Esophagus muscularis mucosa (tissue), 4 donors: ENCODE results near the gene CMTM1. TPM values are rescaled to one million over a fixed set of nuclear protein-coding genes. Genes with fewer than 3 reads are reported as not detected.

Experiments
- DNase-seq: peaks from one replicate; pipeline ENCODE4 v3.0.0-alpha.2; 2017; ENCODE audit errors: extremely low spot score
- H3K27ac ChIP-seq, 4 donors: fragments of 200-600 bp; sonication (generic); replicated peaks in 1 of 4; 1 replicate in 3 of 4; 2 replicates in 1 of 4; pipeline ENCODE4 v1.5.1; 2016 to 2019; ENCODE audit warnings: mild to moderate bottlenecking in 1 of 4
- H3K27me3 ChIP-seq, 4 donors: fragments of 200-600 bp; sonication (generic); one replicate each; pipeline versions ENCODE4 v1.5.1 to v1.6.0; 2016 to 2019
- H3K36me3 ChIP-seq, 4 donors: fragments of 200-600 bp; sonication (generic); one replicate each; pipeline ENCODE4 v1.5.1; 2016 to 2019
- H3K4me1 ChIP-seq, 4 donors: fragments of 200-600 bp; sonication (generic); one replicate each; pipeline ENCODE4 v1.5.1; 2016 to 2019
- H3K4me3 ChIP-seq, 4 donors: fragments of 200-600 bp; sonication (generic); 1 replicate in 2 of 4; 2 replicates in 2 of 4; pipeline ENCODE4 v1.5.1; 2016 to 2019; ENCODE audit warnings: mild to moderate bottlenecking in 4 of 4, moderate library complexity in 1 of 4
- H3K9me3 ChIP-seq, 4 donors: fragments of 200-600 bp; sonication (generic); 1 replicate in 3 of 4; 2 replicates in 1 of 4; pipeline ENCODE4 v1.5.1; 2016 to 2019
- CTCF ChIP-seq, 3 experiments: fragments of 200-600 bp in 2 of 3; fragments of 450-650 bp in 1 of 3; sonication (generic) in 2 of 3; IDR thresholded peaks; one replicate each; pipeline ENCODE4 v1.5.1; 2017 to 2019; ENCODE audit warnings: antibody characterized with exemption in 3 of 3, mild to moderate bottlenecking in 2 of 3, moderate library complexity in 1 of 3
- EP300 ChIP-seq: sonication (generic); formaldehyde crosslinking; IDR thresholded peaks from one replicate; pipeline ENCODE4 v1.6.1; 2017; ENCODE audit warnings: antibody characterized with exemption
- POLR2A ChIP-seq: fragments of 450-650 bp; IDR thresholded peaks from one replicate; pipeline ENCODE4 v1.6.1; 2017; ENCODE audit warnings: antibody characterized with exemption, moderate library complexity, mild to moderate bottlenecking, low read depth
- POLR2AphosphoS5 ChIP-seq, 2 donors: sonication (generic); formaldehyde crosslinking; IDR thresholded peaks; one replicate each; pipeline ENCODE4 v1.6.1; 2017; ENCODE audit warnings: antibody characterized with exemption in 2 of 2
- whole genome bisulfite sequencing: methylation state at CpG from one replicate; pipeline ENCODE4 v1.1.5; 2018; 5-methylcytosine and 5-hydroxymethylcytosine counted together
- intact Hi-C: fragments of 100-400 bp; cut with DNase I; formaldehyde crosslinking; loops from one replicate; pipeline ENCODE4 v1.15.1; 2023
- total RNA-seq, 4 donors: library from RNA; depleted of rRNA; stranded (reverse); fragments of >200 nt; gene quantifications; one replicate each; pipeline versions ENCODE4 v1.1.0 to v1.2.1, GENCODE V29; 2016

CMTM1 gene
- total RNA-seq, 4 donors from 2014 or later, result 1.4 to 2.0 (median 1.7) TPM; not detected in 1

GRCh38 chr16:66601471-66601870 lies 35.2 kb downstream of the CMTM1 start:
- WGBS, result 100% methylated on average over 1 of the region's 5 CpGs
- intact Hi-C loops, result loop anchor here (5.0 kb wide), 1 partner anchor 194 kb away; no protein-coding TSS in a partner anchor
- TF ChIP-seq CTCF (IDR thresholded peaks at IDR 0.05) (no peak), POLR2A (no peak), EP300 (no peak), POLR2AphosphoS5 (IDR thresholded peaks at IDR 0.05) (no peak)
- peaks cover 0 to 54% (median 0%) of the 10 kb centered on the region in 4 donors for H3K27me3 ChIP-seq
- H3K4me3 ChIP-seq, result no peak overlapping the region
- H3K9me3 ChIP-seq, result no peaks in the 10 kb centered on the region
- peaks cover 16 to 35% (median 32%) of the 10 kb centered on the region in 4 donors for H3K4me1 ChIP-seq
- no peak for DNase-seq
- H3K27ac ChIP-seq, result no peak overlapping the region
- H3K36me3 ChIP-seq, result no peaks in the 10 kb centered on the region

GRCh38 chr16:66603537-66604375 lies 37.5 kb downstream of the CMTM1 start:
- no peaks in the 10 kb centered on the region for H3K36me3 ChIP-seq
- WGBS, result 8% methylated on average over 32 of the region's 32 CpGs
- H3K4me3 ChIP-seq, result peak overlapping the region; percentile 64 to 91 (median 72)
- peaks cover 21 to 46% (median 44%) of the 10 kb centered on the region in 4 donors for H3K4me1 ChIP-seq
- intact Hi-C loops, result loop anchor here (5.0 kb wide), 1 partner anchor 196 kb away; no protein-coding TSS in a partner anchor
- no peak for TF ChIP-seq CTCF (IDR thresholded peaks at IDR 0.05)
- no peak for TF ChIP-seq EP300
- TF ChIP-seq POLR2AphosphoS5 (IDR thresholded peaks at IDR 0.05), result peak in 1 of 2 donors; percentile 6
- no peak for TF ChIP-seq POLR2A
- H3K27ac ChIP-seq, result peak overlapping the region; percentile 82 to 89 (median 84)
- peaks cover 0 to 54% (median 0%) of the 10 kb centered on the region in 4 donors for H3K27me3 ChIP-seq
- no peaks in the 10 kb centered on the region for H3K9me3 ChIP-seq
- DNase-seq, result no peak

- Histone ChIP-seq H3K27ac (peak within 1 kb of the TSS; percentile 82 to 89 (median 84)), H3K27me3 (peaks cover 0 to 54% (median 0%) of the 10 kb centered on the region in 4 donors), H3K9me3 (no peaks in the 10 kb centered on the region), H3K4me1 (peaks cover 25 to 51% (median 48%) of the 10 kb centered on the region in 4 donors), H3K36me3 (peaks cover 0 to 7% (median 6%) of the 10 kb centered on the region in 4 donors), H3K4me3 (peak within 1 kb of the TSS; percentile 64 to 91 (median 72))
- intact Hi-C loops, result loop anchor here (5.0 kb wide), 4 partner anchors 117 to 263 kb away; partner anchors contain the start of gene DYNC1LI2
- TF ChIP-seq CTCF (IDR thresholded peaks at IDR 0.05), result peak; percentile 70 to 79 (median 70)
- no peak for TF ChIP-seq POLR2AphosphoS5 (IDR thresholded peaks at IDR 0.05)
- WGBS, result 2% methylated on average over 30 of the region's 96 CpGs
- DNase-seq, result no peak
Measured at GRCh38 chr16:66604376-66605176, 38.3 kb downstream of the CMTM1 start, which contains the start of gene CMTM3. Gene CMTM3, plus strand, starts transcription at chr16:66604704. Its CDS starts 102 bp downstream, at chr16:66604806.

- intact Hi-C loops, result loop anchor here (5.0 kb wide), 3 partner anchors 118 to 262 kb away; partner anchors contain the start of gene DYNC1LI2
- peak overlapping the region; percentile 64 to 91 (median 72) for H3K4me3 ChIP-seq
- DNase-seq, result no peak
- no peaks in the 10 kb centered on the region for H3K9me3 ChIP-seq
- no peak for TF ChIP-seq POLR2A
- no peak for TF ChIP-seq POLR2AphosphoS5 (IDR thresholded peaks at IDR 0.05)
- TF ChIP-seq EP300, result no peak
- no peak for TF ChIP-seq CTCF (IDR thresholded peaks at IDR 0.05)
- peak overlapping the region; percentile 82 to 89 (median 84) for H3K27ac ChIP-seq
- WGBS, result 10% methylated on average over 24 of the region's 61 CpGs
- peaks cover 25 to 51% (median 48%) of the 10 kb centered on the region in 4 donors for H3K4me1 ChIP-seq
- peaks cover 0 to 51% (median 0%) of the 10 kb centered on the region in 4 donors for H3K27me3 ChIP-seq
- H3K36me3 ChIP-seq, result peaks cover 7 to 15% (median 14%) of the 10 kb centered on the region in 4 donors
Measured at GRCh38 chr16:66605177-66605978, 39.1 kb downstream of the CMTM1 start.
